Fibroblast of villous mesenchyme (primary cell): Measurements from ENCODE around the gene FGF14. TPM values are rescaled to one million over a fixed set of nuclear protein-coding genes. Genes with fewer than 3 reads are reported as not detected.
A peak's percentile ranks its signal among the peaks of the same experiment; 100 is the strongest.

Source experiments
- DNase-seq: peaks from one replicate; pipeline ENCODE4 v3.0.0-alpha.2; 2010; ENCODE audit warnings: low read depth
- H3K4me3 ChIP-seq: 2 replicates; pipeline ENCODE4 v1.5.1; 2011; ENCODE audit warnings: low read depth, mild to moderate bottlenecking, low read length
- total RNA-seq: library from RNA; depleted of rRNA; stranded (reverse); fragments of >200 nt; gene quantifications from 2 replicates; pipeline ENCODE4 v1.2.3, GENCODE V29; 2012
- TF ChIP-seq, protein P1 (sequence below): IDR thresholded peaks from 2 replicates; pipeline ENCODE4 v1.5.1; 2012; ENCODE audit warnings: low read depth, mild to moderate bottlenecking, low read length; ENCODE audit not compliant: insufficient read depth

Gene FGF14
- total RNA-seq, 1 donor, result under 0.01 TPM

DNA sequence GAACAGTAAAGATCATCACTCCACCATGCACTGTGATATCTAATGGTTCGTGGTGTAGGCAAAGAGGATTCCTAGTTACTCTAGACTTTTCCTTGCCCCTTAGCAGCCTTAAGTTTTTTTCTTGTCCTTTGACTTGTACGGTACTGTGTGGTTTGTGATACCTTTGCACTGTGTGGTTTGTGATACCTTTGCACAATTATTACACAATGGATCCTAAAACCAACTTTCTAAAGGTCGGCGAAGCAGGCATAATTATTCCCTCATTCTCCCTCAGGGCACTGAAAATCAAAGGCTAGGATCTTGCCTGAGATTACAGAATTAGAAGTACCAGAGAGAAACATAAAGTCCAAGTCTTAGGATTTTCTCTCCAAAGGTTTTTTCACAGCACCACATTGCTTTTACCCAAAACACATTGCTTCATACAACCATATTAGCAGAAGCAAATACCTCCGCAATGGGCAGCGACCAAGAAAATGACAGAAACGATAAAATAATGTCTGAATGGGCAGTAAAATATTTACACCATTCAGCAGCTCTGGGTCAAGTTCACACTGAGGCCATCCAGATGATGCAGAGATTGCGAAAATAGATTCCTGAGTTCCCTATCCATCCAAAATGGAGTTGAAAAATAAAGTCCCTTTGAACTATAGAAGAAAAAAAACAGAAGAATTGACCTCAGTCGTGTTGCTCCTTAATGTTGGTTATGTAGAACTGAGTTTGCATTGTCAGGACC is 106.4 kb downstream of the FGF14 start:
- no peak overlapping the region for H3K4me3 ChIP-seq
- TF ChIP-seq, protein P1, sequence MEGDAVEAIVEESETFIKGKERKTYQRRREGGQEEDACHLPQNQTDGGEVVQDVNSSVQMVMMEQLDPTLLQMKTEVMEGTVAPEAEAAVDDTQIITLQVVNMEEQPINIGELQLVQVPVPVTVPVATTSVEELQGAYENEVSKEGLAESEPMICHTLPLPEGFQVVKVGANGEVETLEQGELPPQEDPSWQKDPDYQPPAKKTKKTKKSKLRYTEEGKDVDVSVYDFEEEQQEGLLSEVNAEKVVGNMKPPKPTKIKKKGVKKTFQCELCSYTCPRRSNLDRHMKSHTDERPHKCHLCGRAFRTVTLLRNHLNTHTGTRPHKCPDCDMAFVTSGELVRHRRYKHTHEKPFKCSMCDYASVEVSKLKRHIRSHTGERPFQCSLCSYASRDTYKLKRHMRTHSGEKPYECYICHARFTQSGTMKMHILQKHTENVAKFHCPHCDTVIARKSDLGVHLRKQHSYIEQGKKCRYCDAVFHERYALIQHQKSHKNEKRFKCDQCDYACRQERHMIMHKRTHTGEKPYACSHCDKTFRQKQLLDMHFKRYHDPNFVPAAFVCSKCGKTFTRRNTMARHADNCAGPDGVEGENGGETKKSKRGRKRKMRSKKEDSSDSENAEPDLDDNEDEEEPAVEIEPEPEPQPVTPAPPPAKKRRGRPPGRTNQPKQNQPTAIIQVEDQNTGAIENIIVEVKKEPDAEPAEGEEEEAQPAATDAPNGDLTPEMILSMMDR, result no peak
- DNase-seq, result peak; percentile 77

DNA sequence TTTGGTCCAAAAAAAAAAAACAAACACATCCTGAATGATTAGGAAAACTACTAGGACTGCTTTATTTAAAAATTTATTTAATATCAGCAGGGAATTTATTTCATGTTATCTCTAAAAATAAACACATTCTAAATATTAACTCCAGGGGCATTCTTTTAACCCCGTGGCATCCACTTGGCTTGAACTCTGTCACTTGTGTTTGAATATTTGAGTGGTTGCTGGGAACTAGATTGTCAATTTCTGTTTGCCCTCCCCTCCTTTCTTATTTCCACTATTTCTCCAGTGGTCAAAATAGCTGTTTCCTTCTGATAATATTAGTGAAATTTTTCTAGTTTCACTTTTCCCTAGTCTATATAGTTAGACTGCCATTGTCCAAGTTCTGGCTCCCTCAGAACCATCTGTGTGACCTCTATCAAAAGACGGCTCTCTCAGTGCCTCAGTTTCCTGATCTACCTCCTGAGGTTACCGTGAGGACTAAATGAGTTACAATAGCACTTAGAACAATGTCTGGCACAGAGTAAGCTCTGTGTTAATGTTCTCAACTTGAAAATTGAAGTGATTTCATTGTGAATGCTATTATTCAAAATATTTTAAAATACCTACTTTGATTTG is 107.3 kb downstream of the FGF14 start:
- no peak for DNase-seq
- H3K4me3 ChIP-seq, result no peak overlapping the region
- TF ChIP-seq, protein P1, result no peak

DNA sequence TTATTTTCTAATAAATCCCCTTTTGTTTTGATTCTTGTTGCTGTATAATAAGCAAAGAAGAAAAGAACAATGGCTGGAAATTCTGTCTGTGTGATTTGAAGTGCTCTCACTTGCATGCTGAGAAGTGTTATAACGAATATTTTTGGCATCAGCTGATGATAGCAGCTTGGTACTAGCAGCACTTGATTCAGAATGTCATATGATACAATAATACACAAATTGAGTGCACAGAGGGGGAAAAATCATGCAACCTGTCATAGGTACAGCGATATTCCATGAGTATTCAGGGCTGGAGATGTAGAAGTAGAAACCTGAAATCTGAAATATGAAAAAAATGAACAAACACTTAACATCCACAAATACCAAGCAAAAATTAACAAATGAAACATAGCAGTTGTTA is 108.1 kb downstream of the FGF14 start:
- TF ChIP-seq, protein P1, result no peak
- DNase-seq, result no peak
- H3K4me3 ChIP-seq, result no peak overlapping the region

DNA sequence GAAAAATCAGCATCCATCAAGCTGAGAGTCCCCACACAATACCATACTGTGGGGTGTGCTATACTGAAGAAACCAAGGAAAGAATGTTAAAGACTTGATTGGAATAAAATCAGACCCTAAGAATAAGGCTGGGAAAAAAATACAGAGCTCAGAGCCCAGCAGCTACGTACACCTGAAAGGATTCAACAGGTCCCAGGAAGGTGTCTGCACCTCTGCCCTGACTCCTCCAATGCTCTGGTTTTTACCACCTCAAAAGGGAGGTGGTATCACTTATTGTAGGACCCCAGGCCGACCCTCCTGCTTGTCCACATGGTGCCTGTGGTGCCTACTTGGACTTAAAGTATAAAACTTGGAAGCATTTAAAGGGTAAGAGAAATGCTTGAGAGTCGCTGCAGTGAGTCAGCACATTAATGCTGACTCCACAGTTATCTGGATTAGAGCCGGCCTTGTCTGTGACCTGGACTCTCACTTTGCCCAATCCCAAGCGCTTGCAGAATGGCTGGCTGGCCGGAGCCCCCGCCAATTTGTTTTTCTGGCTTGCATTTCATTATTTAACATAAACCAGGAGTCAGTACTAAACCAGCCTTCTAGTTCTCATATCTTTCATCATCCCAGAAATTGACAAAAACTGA is 110.1 kb downstream of the FGF14 start:
- DNase-seq, result peak; percentile 19
- TF ChIP-seq, protein P1, result no peak
- H3K4me3 ChIP-seq, result no peak overlapping the region

DNA sequence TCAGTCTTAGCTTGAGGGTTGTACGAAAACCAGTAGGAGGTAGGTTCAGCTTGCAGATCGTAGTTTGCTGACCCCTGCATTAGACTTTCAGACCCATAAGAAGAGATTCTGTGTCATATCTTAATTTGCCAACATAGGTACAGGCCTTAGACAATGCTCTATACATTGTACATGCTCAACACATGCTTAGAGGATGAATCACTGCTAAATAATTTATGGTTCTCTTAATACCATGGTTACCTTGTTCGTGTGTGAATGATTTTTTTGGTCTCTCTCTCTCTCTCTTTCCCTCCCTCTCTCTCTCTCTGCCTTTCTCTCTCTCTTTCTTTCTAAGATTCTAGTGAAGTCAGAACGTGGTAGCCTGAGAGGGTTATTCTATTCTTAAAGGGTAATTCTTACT is 112.2 kb downstream of the FGF14 start:
- DNase-seq, result no peak
- TF ChIP-seq, protein P1, result no peak
- H3K4me3 ChIP-seq, result no peak overlapping the region

DNA sequence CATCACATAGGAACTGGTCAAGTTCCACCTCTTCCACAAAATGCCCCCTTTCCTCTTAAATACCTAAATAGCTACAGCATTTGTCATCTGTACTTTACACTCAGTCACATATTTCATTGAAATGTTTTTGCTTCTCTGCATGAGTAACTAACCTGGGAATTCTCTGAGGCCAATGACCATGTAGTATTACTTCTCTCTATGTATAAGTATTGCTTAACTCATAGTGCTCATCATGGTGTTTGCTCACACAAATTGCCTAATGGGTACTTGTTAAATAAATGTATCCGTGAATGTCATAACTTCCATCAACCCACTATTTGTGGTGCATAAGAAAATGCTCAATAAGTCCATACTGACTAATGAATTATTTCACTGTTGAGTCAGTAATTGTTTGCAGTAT is 115.5 kb downstream of the FGF14 start:
- TF ChIP-seq, protein P1, result no peak
- no peak overlapping the region for H3K4me3 ChIP-seq
- DNase-seq, result peak; percentile 86
